Measurements from ENCODE around the gene PCA3. TPM values are rescaled to one million over a fixed set of nuclear protein-coding genes. Genes with fewer than 3 reads are reported as not detected.

The PCA3 gene
- total RNA-seq, 1 donor from 2014 or later = not detected

GRCh38 chr9:76720245-76720644 lies 44.0 kb upstream of the PCA3 start:
- Mint-ChIP-seq H3K9me3 (no peaks in the 10 kb centered on the region), H3K4me1 (ENCODE audit: unreplicated experiment) (peaks cover 12% of the 10 kb centered on the region), H3K27me3 (peaks cover 30% of the 10 kb centered on the region), H3K36me3 (no peaks in the 10 kb centered on the region), H3K27ac (no peak overlapping the region), H3K4me3 (no peak overlapping the region)
- no peak for DNase-seq (ENCODE audit: extremely low spot score, unreplicated experiment)
- TF ChIP-seq CTCF (conservative IDR thresholded peaks at IDR 0.05) = no peak

GRCh38 chr9:76725011-76725546 lies 39.2 kb upstream of the PCA3 start:
- H3K36me3 Mint-ChIP-seq = no peaks in the 10 kb centered on the region

GRCh38 chr9:76725885-76726284 lies 38.4 kb upstream of the PCA3 start:
- peaks cover 4% of the 10 kb centered on the region for H3K4me1 Mint-ChIP-seq (ENCODE audit: unreplicated experiment)
- H3K9me3 Mint-ChIP-seq = no peaks in the 10 kb centered on the region
- H3K4me3 Mint-ChIP-seq = no peak overlapping the region
- DNase-seq (ENCODE audit: extremely low spot score, unreplicated experiment) = no peak
- H3K36me3 Mint-ChIP-seq = no peaks in the 10 kb centered on the region
- no peak for TF ChIP-seq CTCF (conservative IDR thresholded peaks at IDR 0.05)
- no peak overlapping the region for H3K27ac Mint-ChIP-seq
- peaks cover 42% of the 10 kb centered on the region for H3K27me3 Mint-ChIP-seq

More at GRCh38 chr9:76725011-76725546, 39.2 kb upstream of the PCA3 start:
- Mint-ChIP-seq H3K4me3 (no peak overlapping the region), H3K9me3 (no peaks in the 10 kb centered on the region), H3K27ac (no peak overlapping the region), H3K27me3 (peaks cover 38% of the 10 kb centered on the region), H3K4me1 (ENCODE audit: unreplicated experiment) (peaks cover 4% of the 10 kb centered on the region)
- TF ChIP-seq CTCF (conservative IDR thresholded peaks at IDR 0.05) = no peak
- DNase-seq (ENCODE audit: extremely low spot score, unreplicated experiment) = no peak

DNA sequence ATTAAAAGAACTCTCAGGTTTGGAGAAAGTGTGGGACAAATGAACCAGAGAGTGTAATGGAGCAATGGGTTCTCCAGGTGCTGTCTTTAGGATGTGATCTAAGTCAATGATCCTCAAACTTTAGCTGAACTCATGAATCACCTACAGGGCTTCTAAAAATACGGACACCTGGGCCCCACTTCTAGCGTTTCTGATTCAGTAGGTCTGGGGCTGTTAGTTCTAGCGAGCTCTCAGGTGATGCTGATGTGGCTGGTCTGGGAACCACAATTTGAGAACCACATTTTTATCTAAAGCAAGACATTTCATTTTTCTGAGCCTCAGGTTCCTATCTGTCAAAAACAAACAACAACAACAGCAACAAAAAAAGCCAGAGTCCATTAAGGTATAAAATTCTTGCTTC lies 35.1 kb upstream of the PCA3 start:
- Mint-ChIP-seq H3K9me3 (no peaks in the 10 kb centered on the region), H3K4me3 (no peak overlapping the region), H3K27ac (no peak overlapping the region), H3K27me3 (peaks cover 52% of the 10 kb centered on the region), H3K4me1 (ENCODE audit: unreplicated experiment) (peaks cover 14% of the 10 kb centered on the region), H3K36me3 (no peaks in the 10 kb centered on the region)
- no peak for DNase-seq (ENCODE audit: extremely low spot score, unreplicated experiment)
- no peak for TF ChIP-seq CTCF (conservative IDR thresholded peaks at IDR 0.05)

DNA sequence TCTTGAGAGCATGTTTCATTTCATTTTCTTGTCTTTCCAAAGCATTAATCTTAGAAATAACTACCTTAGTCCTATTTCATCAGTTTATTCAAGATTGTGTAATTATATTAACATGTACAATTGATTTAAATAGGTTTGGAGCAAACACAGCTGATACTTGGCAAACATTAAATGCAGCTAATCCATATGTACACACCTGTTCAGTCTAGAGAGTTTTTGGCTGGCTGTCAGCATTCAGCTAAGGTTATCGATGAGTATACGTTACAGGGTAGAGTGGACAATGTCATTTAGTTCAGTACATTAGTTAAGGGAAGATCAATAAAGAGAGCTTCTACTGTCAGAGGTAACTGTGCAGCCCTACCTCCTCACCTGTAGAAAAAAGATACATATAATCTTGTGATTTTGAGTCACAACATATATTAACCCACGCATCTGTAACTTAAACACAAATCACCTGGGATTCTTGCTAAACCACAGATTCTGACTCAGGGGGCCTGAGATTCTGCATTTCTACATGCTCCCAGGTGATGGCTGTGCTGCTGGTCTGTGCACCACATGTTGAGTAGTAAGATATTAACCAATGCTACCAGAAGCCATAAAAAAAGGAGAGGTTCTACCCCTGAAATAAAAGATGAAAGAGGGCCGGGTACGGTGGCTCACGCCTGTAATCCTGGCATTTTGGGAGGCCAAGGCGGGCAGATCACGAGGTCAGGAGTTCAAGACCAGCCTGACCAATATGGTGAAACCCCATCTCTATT lies 34.1 kb upstream of the PCA3 start:
- no peak for DNase-seq (ENCODE audit: extremely low spot score, unreplicated experiment)
- Mint-ChIP-seq H3K4me1 (ENCODE audit: unreplicated experiment) (peaks cover 14% of the 10 kb centered on the region), H3K4me3 (no peak overlapping the region), H3K36me3 (no peaks in the 10 kb centered on the region), H3K27me3 (peaks cover 54% of the 10 kb centered on the region), H3K27ac (no peak overlapping the region), H3K9me3 (no peaks in the 10 kb centered on the region)
- no peak for TF ChIP-seq CTCF (conservative IDR thresholded peaks at IDR 0.05)

Data from type B pancreatic cell (in vitro differentiated cells).